Endodermal cell (in vitro differentiated cells): Measurements from ENCODE around the gene CD82. TPM values are rescaled to one million over a fixed set of nuclear protein-coding genes. Genes with fewer than 3 reads are reported as not detected.
A peak's percentile ranks its signal among the peaks of the same experiment; 100 is the strongest.

ENCODE experiments used
- DNase-seq: peaks from one replicate; pipeline ENCODE4 v3.0.0-alpha.2; 2017
- H3K27ac ChIP-seq: 2 replicates; pipeline ENCODE4 v1.5.1; 2013; ENCODE audit warnings: mild to moderate bottlenecking, low read depth, low read length, moderate library complexity
- H3K27me3 ChIP-seq: 2 replicates; pipeline ENCODE4 v1.6.1; 2013; ENCODE audit warnings: mild to moderate bottlenecking, low read length, moderate library complexity; ENCODE audit not compliant: insufficient read depth, control insufficient read depth, poor library complexity, severe bottlenecking
- H3K36me3 ChIP-seq: 2 replicates; pipeline ENCODE4 v1.7.0; 2013; ENCODE audit warnings: mild to moderate bottlenecking, low read length, moderate library complexity; ENCODE audit not compliant: control insufficient read depth, insufficient read depth
- H3K4me1 ChIP-seq: one replicate; pipeline ENCODE4 v1.7.0; 2013; ENCODE audit warnings: low read length; ENCODE audit not compliant: control insufficient read depth, insufficient read depth
- H3K4me3 ChIP-seq: 2 replicates; pipeline ENCODE4 v1.5.1; 2013; ENCODE audit warnings: mild to moderate bottlenecking, low read length, moderate library complexity
- H3K9ac ChIP-seq: 2 replicates; pipeline ENCODE4 v1.6.1; 2013; ENCODE audit warnings: mild to moderate bottlenecking, low read length, moderate library complexity; ENCODE audit not compliant: poor library complexity, severe bottlenecking; ENCODE audit errors: extremely low read depth
- H3K9me3 ChIP-seq: 2 replicates; pipeline ENCODE4 v1.6.1; 2013; ENCODE audit warnings: mild to moderate bottlenecking, low read length, moderate library complexity; ENCODE audit not compliant: control insufficient read depth
- H3K27ac Mint-ChIP-seq: 2 replicates; pipeline ENCODE4 v1.8.0; 2020; ENCODE audit warnings: mixed read lengths
- H3K27me3 Mint-ChIP-seq: 2 replicates; pipeline ENCODE4 v1.8.0; 2021; ENCODE audit warnings: mild to moderate bottlenecking, mixed read lengths; ENCODE audit not compliant: insufficient read depth
- H3K36me3 Mint-ChIP-seq: 2 replicates; pipeline ENCODE4 v1.8.0; 2020; ENCODE audit warnings: low read depth, mixed read lengths
- H3K4me1 Mint-ChIP-seq: 2 replicates; pipeline ENCODE4 v1.8.0; 2020; ENCODE audit warnings: mixed read lengths
- H3K4me3 Mint-ChIP-seq: 2 replicates; pipeline ENCODE4 v1.8.0; 2020; ENCODE audit warnings: mild to moderate bottlenecking, moderate library complexity, mixed read lengths
- H3K9me3 Mint-ChIP-seq: 2 replicates; pipeline ENCODE4 v1.8.0; 2020; ENCODE audit warnings: mild to moderate bottlenecking, mixed read lengths
- CTCF ChIP-seq: fragments of 200-600 bp; sonication (generic); conservative IDR thresholded peaks from 2 replicates; pipeline ENCODE4 v1.5.0; 2021; ENCODE audit warnings: antibody characterized with exemption, mild to moderate bottlenecking
- WGBS, 2 experiments: methylation state at CpG; one replicate each; pipeline versions ENCODE4 v1.1.5 to v1.1.7; 2013; ENCODE audit warnings: missing lambda C conversion rate in 2 of 2, mixed read lengths in 1 of 2; ENCODE audit not compliant: insufficient coverage in 1 of 2, insufficient read length in 1 of 2; 5-methylcytosine and 5-hydroxymethylcytosine counted together
- total RNA-seq, 2 donors: library from RNA; stranded (reverse); fragmentation: NEBNext Ultra II Directional in 1 of 2; extraction: Animal tissue kit (Norgen Biotek cat#: 25700) in 1 of 2; gene quantifications; 2 replicates in 1 of 2; 3 replicates in 1 of 2; pipeline ENCODE4 v1.2.1, GENCODE V29; 2021

The CD82 gene
- total RNA-seq, 2 donors from 2014 or later, result 1.7 to 3.0 TPM

GRCh38 chr11:44631831-44632230 is 66.4 kb downstream of the CD82 start:
- Mint-ChIP-seq H3K27ac (no peak overlapping the region), H3K4me1 (peaks cover 16% of the 10 kb centered on the region), H3K36me3 (no peaks in the 10 kb centered on the region), H3K9me3 (no peaks in the 10 kb centered on the region), H3K27me3 (peaks cover 2% of the 10 kb centered on the region), H3K4me3 (no peak overlapping the region)
- Histone ChIP-seq H3K9ac (no peak overlapping the region), H3K27me3 (no peaks in the 10 kb centered on the region), H3K4me3 (no peak overlapping the region), H3K36me3 (no peaks in the 10 kb centered on the region), H3K4me1 (peaks cover 4% of the 10 kb centered on the region), H3K9me3 (no peaks in the 10 kb centered on the region), H3K27ac (no peak overlapping the region)
- 84 to 88% methylated on average over 6 of the region's 6 CpGs for WGBS, 2 experiments
- no peak for TF ChIP-seq CTCF
- no peak for DNase-seq

- H3K36me3 ChIP-seq, result no peaks in the 10 kb centered on the region
- peaks cover 2% of the 10 kb centered on the region for H3K27me3 Mint-ChIP-seq
- H3K27me3 ChIP-seq, result no peaks in the 10 kb centered on the region
- no peaks in the 10 kb centered on the region for H3K36me3 Mint-ChIP-seq
- no peaks in the 10 kb centered on the region for H3K9me3 ChIP-seq
- TF ChIP-seq CTCF, result peak; percentile 70
- H3K4me3 ChIP-seq, result no peak overlapping the region
- H3K9me3 Mint-ChIP-seq, result no peaks in the 10 kb centered on the region
- H3K4me1 Mint-ChIP-seq, result peaks cover 16% of the 10 kb centered on the region
- H3K4me1 ChIP-seq, result peaks cover 4% of the 10 kb centered on the region
- WGBS, 2 experiments, result 69 to 87% methylated on average over 6 to 9 of the region's 10 CpGs
- no peak overlapping the region for H3K27ac ChIP-seq
- no peak overlapping the region for H3K9ac ChIP-seq
- H3K4me3 Mint-ChIP-seq, result no peak overlapping the region
- H3K27ac Mint-ChIP-seq, result peak overlapping the region; percentile 28
- DNase-seq, result peak; percentile 75
Measured at GRCh38 chr11:44632466-44633123, 67.1 kb downstream of the CD82 start.

DNA sequence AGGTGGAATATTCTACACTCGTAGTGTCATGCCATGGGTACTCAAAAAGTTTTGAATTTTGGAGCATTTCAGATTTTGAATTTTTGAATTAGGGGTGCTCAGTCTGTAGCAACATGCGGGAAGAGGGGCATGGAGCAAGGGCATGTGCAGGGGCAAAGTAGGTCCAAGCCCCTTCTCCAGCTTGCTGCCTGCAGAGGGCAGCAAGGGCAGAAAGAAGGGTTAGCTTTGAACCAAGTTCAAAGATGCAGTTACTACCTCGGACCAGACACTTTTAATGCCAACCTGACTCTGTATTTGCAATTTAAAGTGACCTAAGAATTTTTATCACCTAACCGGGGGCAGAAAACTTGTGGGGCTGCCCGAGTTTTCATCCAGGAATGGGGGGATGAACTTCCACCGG is 68.2 kb downstream of the CD82 start:
- H3K27me3 Mint-ChIP-seq, result peaks cover 2% of the 10 kb centered on the region
- peak; percentile 44 for DNase-seq
- Histone ChIP-seq H3K9me3 (no peaks in the 10 kb centered on the region), H3K9ac (no peak overlapping the region), H3K36me3 (no peaks in the 10 kb centered on the region), H3K27ac (no peak overlapping the region), H3K4me1 (peaks cover 4% of the 10 kb centered on the region), H3K4me3 (no peak overlapping the region), H3K27me3 (no peaks in the 10 kb centered on the region)
- peaks cover 16% of the 10 kb centered on the region for H3K4me1 Mint-ChIP-seq
- no peaks in the 10 kb centered on the region for H3K9me3 Mint-ChIP-seq
- no peaks in the 10 kb centered on the region for H3K36me3 Mint-ChIP-seq
- H3K27ac Mint-ChIP-seq, result no peak overlapping the region
- 89 to 92% methylated on average over 6 of the region's 6 CpGs for WGBS, 2 experiments
- TF ChIP-seq CTCF, result peak; percentile 73
- H3K4me3 Mint-ChIP-seq, result no peak overlapping the region
